Endothelial cell of umbilical vein (primary cell): ENCODE measurements around the gene MC2R. TPM values are rescaled to one million over a fixed set of nuclear protein-coding genes. Genes with fewer than 3 reads are reported as not detected.

Experiments used
- BruUV-seq: library from RNA; stranded (reverse); fragments of 400-500 nt; replicated peaks from 2 replicates; lab custom pipeline; 2021; lab: Mats Ljungman, UMichigan
- CTCF ChIA-PET: fragments of 300-600, 350-600 bp; sonication (Branson Sonifier 250); formaldehyde crosslinking; loops from one replicate; lab custom pipeline; 2021; ENCODE audit warnings: antibody characterized with exemption, inconsistent platforms; lab: Charles Lee
- POLR2A ChIA-PET: fragments of 300-600, 350-600 bp; sonication (Branson Sonifier 250); formaldehyde crosslinking; loops from one replicate; lab custom pipeline; 2021; ENCODE audit warnings: antibody characterized with exemption, inconsistent platforms; lab: Charles Lee
- DNase-seq: peaks from one replicate; pipeline ENCODE4 v3.0.0-alpha.2; 2011; ENCODE audit warnings: low read depth, low spot score
- FAIRE-seq: peaks from 2 replicates; lab custom pipeline; 2011; peaks lifted over from hg19 to GRCh38; lab: Jason Lieb, UNC
- H2AFZ ChIP-seq: 2 replicates; pipeline ENCODE4 v1.6.0; 2012; ENCODE audit warnings: low read depth, low read length, control low read depth, inconsistent platforms
- H3K27ac ChIP-seq: 2 replicates; pipeline ENCODE4 v1.5.1; 2011; ENCODE audit warnings: low read depth, mild to moderate bottlenecking, control low read depth, low read length, moderate library complexity; ENCODE audit not compliant: insufficient read depth
- H3K27me3 ChIP-seq, 2 experiments: 2 replicates each; pipeline versions ENCODE4 v1.6.0 to v1.6.1; 2011; ENCODE audit warnings: low read length in 2 of 2, mixed read lengths in 1 of 2; ENCODE audit not compliant: control insufficient read depth in 2 of 2, insufficient read depth in 2 of 2
- H3K36me3 ChIP-seq, 2 experiments: 2 replicates in 1 of 2; 3 replicates in 1 of 2; pipeline ENCODE4 v1.5.1; 2011; ENCODE audit warnings: low read length in 2 of 2, mild to moderate bottlenecking in 1 of 2, moderate library complexity in 1 of 2; ENCODE audit not compliant: control insufficient read depth in 2 of 2, insufficient read depth in 2 of 2; ENCODE audit errors: extremely low read depth in 1 of 2
- H3K4me1 ChIP-seq: 3 replicates; pipeline ENCODE4 v1.5.1; 2011; ENCODE audit warnings: mild to moderate bottlenecking, low read length; ENCODE audit not compliant: control insufficient read depth, insufficient read depth; ENCODE audit errors: extremely low read depth
- H3K4me2 ChIP-seq: 2 replicates; pipeline ENCODE4 v1.6.1; 2011; ENCODE audit warnings: low read length, control low read depth, mixed read lengths; ENCODE audit not compliant: insufficient read depth
- H3K4me3 ChIP-seq, 3 experiments: fragments of 200-600 bp in 1 of 3; sonication (generic), shearing (Covaris generic) in 1 of 3; replicated peaks in 1 of 3; 2 replicates each; pipeline ENCODE4 v1.5.1; 2011 to 2016; ENCODE audit warnings: control low read depth in 3 of 3, low read length in 3 of 3, mild to moderate bottlenecking in 2 of 3, inconsistent platforms in 1 of 3, low read depth in 1 of 3, moderate library complexity in 1 of 3; ENCODE audit not compliant: insufficient read depth in 1 of 3
- H3K79me2 ChIP-seq: 2 replicates; pipeline ENCODE4 v1.6.0; 2012; ENCODE audit warnings: low read length, inconsistent platforms; ENCODE audit not compliant: control insufficient read depth, insufficient read depth
- H3K9ac ChIP-seq: replicated peaks from 2 replicates; pipeline ENCODE3; 2011; ENCODE audit warnings: low read length, control low read depth; ENCODE audit not compliant: insufficient read depth; ENCODE audit errors: extremely low read depth
- H3K9me1 ChIP-seq: replicated peaks from 3 replicates; pipeline ENCODE4 v1.6.0; 2011; ENCODE audit warnings: mild to moderate bottlenecking, low read length; ENCODE audit not compliant: control insufficient read depth, insufficient read depth; ENCODE audit errors: extremely low read depth
- H3K9me3 ChIP-seq: replicated peaks from 2 replicates; pipeline ENCODE4 v1.5.1; 2012; ENCODE audit warnings: low read length, inconsistent platforms; ENCODE audit not compliant: control insufficient read depth, insufficient read depth
- H4K20me1 ChIP-seq: replicated peaks from 2 replicates; pipeline ENCODE3; 2011; ENCODE audit warnings: mild to moderate bottlenecking, low read length; ENCODE audit not compliant: control insufficient read depth, insufficient read depth; ENCODE audit errors: extremely low read depth
- CTCF ChIP-seq, 2 donors: IDR thresholded peaks; 1 replicate in 1 of 2; 2 replicates in 1 of 2; pipeline ENCODE4 v1.5.1; 2011; ENCODE audit warnings: low read length in 2 of 2, mild to moderate bottlenecking in 2 of 2, moderate library complexity in 2 of 2, control low read depth in 1 of 2, inconsistent platforms in 1 of 2, low read depth in 1 of 2; ENCODE audit not compliant: insufficient read depth in 1 of 2; ENCODE audit errors: extremely low read depth in 1 of 2
- EZH2 ChIP-seq: IDR thresholded peaks from 2 replicates; pipeline ENCODE4 v1.6.1; 2012; ENCODE audit warnings: borderline replicate concordance, low read depth, mild to moderate bottlenecking, moderate library complexity, low read length, inconsistent platforms; ENCODE audit not compliant: severe bottlenecking
- FOS ChIP-seq: IDR thresholded peaks from 2 replicates; pipeline ENCODE4 v1.6.1; 2011; ENCODE audit warnings: mild to moderate bottlenecking, low read length, moderate library complexity, borderline replicate concordance; ENCODE audit not compliant: insufficient read depth
- GATA2 ChIP-seq: IDR thresholded peaks from 2 replicates; pipeline ENCODE4 v1.7.0; 2011; ENCODE audit warnings: low read depth, mild to moderate bottlenecking, moderate library complexity, mixed read lengths, low read length; ENCODE audit not compliant: insufficient read length, insufficient read depth
- JUN ChIP-seq: IDR thresholded peaks from 2 replicates; pipeline ENCODE4 v1.6.1; 2011; ENCODE audit warnings: borderline replicate concordance, low read depth; ENCODE audit not compliant: insufficient read length, insufficient read depth
- MAX ChIP-seq: IDR thresholded peaks from 2 replicates; pipeline ENCODE4 v1.6.1; 2011; ENCODE audit not compliant: insufficient read depth, insufficient read length
- MYC ChIP-seq: IDR thresholded peaks from one replicate; pipeline ENCODE4 v1.6.1; 2011; ENCODE audit warnings: mild to moderate bottlenecking, low read depth, low read length
- POLR2A ChIP-seq: IDR thresholded peaks from 2 replicates; pipeline ENCODE4 v1.6.1; 2012; ENCODE audit warnings: low read depth, mild to moderate bottlenecking, control low read depth, low read length
- POLR2AphosphoS5 ChIP-seq: IDR thresholded peaks from 2 replicates; pipeline ENCODE4 v1.6.1; 2012; ENCODE audit warnings: low read depth, mild to moderate bottlenecking, control low read depth, low read length, moderate library complexity; ENCODE audit not compliant: insufficient read depth
- dilution Hi-C: fragments of 300-500 bp; cut with MboI; formaldehyde crosslinking; loops from one replicate; pipeline ENCODE4 v1.15.0; 2019; ENCODE audit warnings: low sequenced_read_pairs; ENCODE audit not compliant: extremely low pct_ligation_motif_present
- intact Hi-C: fragments of 100-400 bp; cut with micrococcal nuclease; formaldehyde crosslinking; loops from one replicate; pipeline ENCODE4 v1.10.0; 2022
- polyA plus RNA-seq, 4 experiments: library from polyadenylated mRNA; depleted of rRNA in 3 of 4; stranded (reverse) in 3 of 4; unstranded in 1 of 4; fragments of >200 nt; gene quantifications; 2 replicates each; pipeline versions ENCODE4 v1.2.1 to v1.2.3, GENCODE V29; 2011 to 2012; ENCODE audit warnings: missing spikeins in 1 of 4
- total RNA-seq: library from RNA; stranded (reverse); gene quantifications from 2 replicates; pipeline ENCODE4 v1.2.3, GENCODE V29; 2021

MC2R gene
- total and polyA plus RNA-seq, 2 donors (not counting 3 experiments of a cell fraction or from before 2014, with no cell fraction given): not detected

GRCh38 chr18:13934676-13935075, 19.3 kb upstream of the MC2R start:
- ChIA-PET POLR2A (no interaction called here), CTCF (no interaction called here)
- H3K9ac ChIP-seq: no peak overlapping the region
- no peaks in the 10 kb centered on the region for H3K79me2 ChIP-seq
- intact Hi-C loops: no loop called here
- no peak overlapping the region for H3K4me2 ChIP-seq
- no peaks in the 10 kb centered on the region for H3K9me3 ChIP-seq
- H3K36me3 ChIP-seq: no peaks in the 10 kb centered on the region
- no peaks in the 10 kb centered on the region for H4K20me1 ChIP-seq
- FAIRE-seq (no peak), DNase-seq (no peak)
- H3K27me3 ChIP-seq: no peaks in the 10 kb centered on the region
- dilution Hi-C loops: no loop called here
- H2AFZ ChIP-seq: no peak overlapping the region
- no peaks in the 10 kb centered on the region for H3K9me1 ChIP-seq
- TF ChIP-seq EZH2 (no peak), GATA2 (no peak), MYC (no peak), CTCF (IDR thresholded peaks at IDR 0.05; ENCODE audit: extremely low read depth in 1 of 2, insufficient read depth in 1 of 2, low read depth in 1 of 2, low read length in 2 of 2) (no peak), FOS (no peak), JUN (no peak), MAX (no peak), POLR2A (no peak), POLR2AphosphoS5 (no peak)
- no peak overlapping the region for H3K27ac ChIP-seq
- BruUV-seq: no TSS peak
- H3K4me1 ChIP-seq: no peaks in the 10 kb centered on the region
- no peak overlapping the region for H3K4me3 ChIP-seq
